HEK293 (cell line): ENCODE data around the gene STXBP5L.

Experiments used
- BCL11A ChIP-seq: fragments of 450-650 bp; formaldehyde crosslinking; IDR thresholded peaks from 2 replicates; pipeline ENCODE4 v1.5.1; 2016; ENCODE audit warnings: low read depth, missing biosample characterization, missing genetic modification characterization
- BCL11B ChIP-seq: fragments of 450-650 bp; formaldehyde crosslinking; IDR thresholded peaks from 2 replicates; pipeline ENCODE4 v1.5.1; 2016; ENCODE audit warnings: low read depth, missing biosample characterization, missing genetic modification characterization
- CTCF ChIP-seq: fragments of 450-650 bp; formaldehyde crosslinking; IDR thresholded peaks from 2 replicates; pipeline ENCODE4 v1.5.1; 2016; ENCODE audit warnings: missing biosample characterization, missing genetic modification characterization
- GLI4 ChIP-seq: fragments of 450-650 bp; formaldehyde crosslinking; IDR thresholded peaks from 2 replicates; pipeline ENCODE4 v1.5.1; 2016; ENCODE audit warnings: missing biosample characterization, missing genetic modification characterization
- HOXD13 ChIP-seq: sonication (generic); formaldehyde crosslinking; IDR thresholded peaks from 2 replicates; pipeline ENCODE4 v1.8.0; 2022; ENCODE audit warnings: missing genetic modification reagents, borderline replicate concordance
- KLF17 ChIP-seq: fragments of 450-650 bp; formaldehyde crosslinking; IDR thresholded peaks from 2 replicates; pipeline ENCODE4 v1.5.1; 2016; ENCODE audit warnings: missing biosample characterization, missing genetic modification characterization
- KLF8 ChIP-seq: fragments of 450-650 bp; formaldehyde crosslinking; IDR thresholded peaks from 2 replicates; pipeline ENCODE4 v1.5.1; 2016; ENCODE audit warnings: missing biosample characterization, missing genetic modification characterization
- MYNN ChIP-seq: fragments of 450-650 bp; formaldehyde crosslinking; IDR thresholded peaks from 2 replicates; pipeline ENCODE4 v1.5.1; 2016; ENCODE audit warnings: missing biosample characterization, missing genetic modification characterization, borderline replicate concordance
- MZF1 ChIP-seq: fragments of 450-650 bp; formaldehyde crosslinking; IDR thresholded peaks from 2 replicates; pipeline ENCODE4 v1.5.1; 2017; ENCODE audit warnings: missing biosample characterization, missing genetic modification characterization, borderline replicate concordance
- PRDM4 ChIP-seq: fragments of 450-650 bp; formaldehyde crosslinking; IDR thresholded peaks from 2 replicates; pipeline ENCODE4 v1.5.1; 2017; ENCODE audit warnings: missing biosample characterization, missing genetic modification characterization
- REST ChIP-seq: fragments of 450-650 bp; formaldehyde crosslinking; IDR thresholded peaks from 2 replicates; pipeline ENCODE4 v1.5.1; 2016; ENCODE audit warnings: missing biosample characterization, missing genetic modification characterization
- SCRT1 ChIP-seq: fragments of 450-650 bp; formaldehyde crosslinking; IDR thresholded peaks from 2 replicates; pipeline ENCODE4 v1.5.1; 2016; ENCODE audit warnings: missing biosample characterization, missing genetic modification characterization, borderline replicate concordance
- ZBTB21 ChIP-seq: fragments of 450-650 bp; formaldehyde crosslinking; IDR thresholded peaks from 2 replicates; pipeline ENCODE4 v1.5.1; 2017; ENCODE audit warnings: missing biosample characterization, missing genetic modification characterization
- ZFP3 ChIP-seq: fragments of 450-650 bp; formaldehyde crosslinking; IDR thresholded peaks from 2 replicates; pipeline ENCODE4 v1.5.1; 2016; ENCODE audit warnings: low read depth, missing biosample characterization, missing genetic modification characterization
- ZNF10 ChIP-seq: fragments of 450-650 bp; formaldehyde crosslinking; IDR thresholded peaks from 2 replicates; pipeline ENCODE4 v1.5.1; 2017; ENCODE audit warnings: missing biosample characterization, missing genetic modification characterization
- ZNF155 ChIP-seq: fragments of 450-650 bp; formaldehyde crosslinking; IDR thresholded peaks from 2 replicates; pipeline ENCODE4 v1.5.1; 2016; ENCODE audit warnings: missing biosample characterization, missing genetic modification characterization
- ZNF221 ChIP-seq: fragments of 450-650 bp; formaldehyde crosslinking; IDR thresholded peaks from 2 replicates; pipeline ENCODE4 v1.5.1; 2017; ENCODE audit warnings: missing biosample characterization, missing genetic modification characterization, borderline replicate concordance
- ZNF274 ChIP-seq, 2 experiments: fragments of 200-500 bp in 1 of 2; fragments of 450-650 bp in 1 of 2; sonication (Bioruptor generic) in 1 of 2; formaldehyde crosslinking in 1 of 2; IDR thresholded peaks; 2 replicates each; pipeline versions ENCODE4 v1.5.1 to v1.6.1; 2014 to 2016; ENCODE audit warnings: borderline replicate concordance in 1 of 2, inconsistent platforms in 1 of 2, low read length in 1 of 2, missing biosample characterization in 1 of 2, missing genetic modification characterization in 1 of 2
- ZNF350 ChIP-seq: fragments of 450-650 bp; formaldehyde crosslinking; IDR thresholded peaks from 2 replicates; pipeline ENCODE4 v1.5.0; 2017; ENCODE audit warnings: missing biosample characterization, mild to moderate bottlenecking, missing genetic modification characterization
- ZNF514 ChIP-seq: fragments of 450-650 bp; formaldehyde crosslinking; IDR thresholded peaks from 2 replicates; pipeline ENCODE4 v1.5.1; 2016; ENCODE audit warnings: missing biosample characterization, missing genetic modification characterization
- ZNF548 ChIP-seq: fragments of 450-650 bp; formaldehyde crosslinking; IDR thresholded peaks from 2 replicates; pipeline ENCODE4 v1.5.1; 2016; ENCODE audit warnings: missing biosample characterization, missing genetic modification characterization
- ZNF555 ChIP-seq: fragments of 450-650 bp; formaldehyde crosslinking; conservative IDR thresholded peaks from 2 replicates; pipeline ENCODE4 v1.5.1; 2017; ENCODE audit warnings: missing biosample characterization, mild to moderate bottlenecking, missing genetic modification characterization, inconsistent platforms
- ZNF561 ChIP-seq: fragments of 450-650 bp; IDR thresholded peaks from 2 replicates; pipeline ENCODE4 v1.5.1; 2018; ENCODE audit warnings: missing biosample characterization, missing genetic modification characterization, borderline replicate concordance
- ZNF610 ChIP-seq: fragments of 450-650 bp; formaldehyde crosslinking; IDR thresholded peaks from 2 replicates; pipeline ENCODE4 v1.5.1; 2016; ENCODE audit warnings: missing biosample characterization, missing genetic modification characterization, borderline replicate concordance
- ZNF645 ChIP-seq: fragments of 450-650 bp; formaldehyde crosslinking; IDR thresholded peaks from 2 replicates; pipeline ENCODE4; 2016; ENCODE audit warnings: missing biosample characterization, missing genetic modification characterization
- ZSCAN16 ChIP-seq: fragments of 450-650 bp; formaldehyde crosslinking; IDR thresholded peaks from 2 replicates; pipeline ENCODE4 v1.5.1; 2016; ENCODE audit warnings: missing biosample characterization, missing genetic modification characterization
- ZSCAN30 ChIP-seq: fragments of 450-650 bp; IDR thresholded peaks from 2 replicates; pipeline ENCODE4 v1.5.1; 2018; ENCODE audit warnings: missing biosample characterization, mild to moderate bottlenecking, missing genetic modification characterization, moderate library complexity
- ZSCAN5A ChIP-seq: fragments of 450-650 bp; formaldehyde crosslinking; IDR thresholded peaks from 2 replicates; pipeline ENCODE4 v1.5.1; 2016; ENCODE audit warnings: missing biosample characterization, missing genetic modification characterization

Gene STXBP5L

GRCh38 chr3:120908030-120908794, at the start of gene STXBP5L (continued):
- TF ChIP-seq REST (tag by site-specific recombination) = peak; percentile 97
- TF ChIP-seq ZNF555 (tag by site-specific recombination) = no peak
- peak; percentile 61; the same call in 1 of the 2 replicates for TF ChIP-seq ZSCAN5A (tag by site-specific recombination)
- TF ChIP-seq GLI4 (tag by site-specific recombination) = no peak
- peak; percentile 47; the same call in 1 of the 2 replicates for TF ChIP-seq ZBTB21 (tag by site-specific recombination)
- TF ChIP-seq CTCF (tag by site-specific recombination) = no peak
- TF ChIP-seq ZNF548 (tag by site-specific recombination) = no peak
- no peak for TF ChIP-seq PRDM4 (tag by site-specific recombination)
- TF ChIP-seq ZFP3 (tag by site-specific recombination) = no peak
- no peak for TF ChIP-seq ZNF561 (tag by site-specific recombination)
- no peak for TF ChIP-seq ZNF645 (tag by site-specific recombination)
- TF ChIP-seq ZNF155 (tag by site-specific recombination) = no peak
- peak; percentile 30; the same call in 1 of the 2 replicates for TF ChIP-seq ZNF610
- no peak for TF ChIP-seq ZNF350 (tag by site-specific recombination)
- no peak for TF ChIP-seq MZF1
- TF ChIP-seq ZNF221 (tag by site-specific recombination) = no peak
- TF ChIP-seq HOXD13 (CRISPR knock-in tag) = no peak
- no peak; the same call in 1 of the 2 replicates for TF ChIP-seq KLF8 (tag by site-specific recombination)
- no peak for TF ChIP-seq ZNF10 (tag by site-specific recombination)
- no peak for TF ChIP-seq MYNN (tag by site-specific recombination)
- no peak for TF ChIP-seq BCL11A (tag by site-specific recombination)
- no peak for TF ChIP-seq ZNF274 (IDR thresholded peaks at IDR 0.05; ENCODE audit: low read length)
- TF ChIP-seq ZNF274 (tag by site-specific recombination; IDR thresholded peaks at IDR 0.05; ENCODE audit: borderline replicate concordance) = no peak
- no peak for TF ChIP-seq SCRT1 (tag by site-specific recombination)
- TF ChIP-seq KLF17 (tag by site-specific recombination) = peak; percentile 80; the same call in 1 of the 2 replicates
- TF ChIP-seq ZSCAN30 (tag by site-specific recombination) = peak; percentile 73
- TF ChIP-seq ZSCAN16 (tag by site-specific recombination) = no peak
- TF ChIP-seq BCL11B (tag by site-specific recombination) = no peak
- TF ChIP-seq ZNF514 (tag by site-specific recombination) = no peak
